MCF 10A (cell line): ENCODE measurements around the gene SHISA9. TPM values are rescaled to one million over a fixed set of nuclear protein-coding genes. Genes with fewer than 3 reads are reported as not detected.

ENCODE experiments used
- BruUV-seq: library from RNA; stranded (reverse); fragments of 400-500 nt; replicated peaks from 2 replicates; lab custom pipeline; 2021; lab: Mats Ljungman, UMichigan
- CTCF ChIA-PET: fragments of 300-600 bp; sonication (Branson Sonifier 250); formaldehyde crosslinking; extraction: SDS; loops from one replicate; lab custom pipeline; 2021; ENCODE audit warnings: antibody characterized with exemption, inconsistent platforms; lab: Yijun Ruan, JAX
- POLR2A ChIA-PET: fragments of 300-600, 350-650 bp; sonication (Branson Sonifier 250); formaldehyde crosslinking; extraction: SDS; loops from one replicate; lab custom pipeline; 2020; ENCODE audit warnings: antibody characterized with exemption, inconsistent platforms; lab: Yijun Ruan, JAX
- DNase-seq: peaks from one replicate; pipeline ENCODE4 v3.0.0-alpha.2; 2018; ENCODE audit not compliant: unreplicated experiment
- H3K27ac Mint-ChIP-seq: one replicate; pipeline ENCODE4 v1.8.0; 2022; ENCODE audit warnings: mild to moderate bottlenecking, low read depth, mixed read lengths; ENCODE audit not compliant: unreplicated experiment
- H3K27me3 Mint-ChIP-seq: one replicate; pipeline ENCODE4 v1.8.0; 2022; ENCODE audit warnings: mixed read lengths; ENCODE audit not compliant: insufficient read depth, unreplicated experiment
- H3K36me3 Mint-ChIP-seq: one replicate; pipeline ENCODE4 v1.8.0; 2022; ENCODE audit warnings: mild to moderate bottlenecking, moderate library complexity, mixed read lengths; ENCODE audit not compliant: insufficient read depth, unreplicated experiment
- H3K4me1 Mint-ChIP-seq: one replicate; pipeline ENCODE4 v1.8.0; 2022; ENCODE audit warnings: mixed read lengths; ENCODE audit not compliant: insufficient read depth, unreplicated experiment
- H3K4me3 Mint-ChIP-seq: one replicate; pipeline ENCODE4 v1.8.0; 2022; ENCODE audit warnings: mild to moderate bottlenecking, moderate library complexity, mixed read lengths; ENCODE audit not compliant: unreplicated experiment
- H3K9me3 Mint-ChIP-seq: one replicate; pipeline ENCODE4 v1.8.0; 2022; ENCODE audit warnings: mixed read lengths; ENCODE audit not compliant: unreplicated experiment
- CTCF ChIP-seq: fragments of 200-600 bp; IDR thresholded peaks from one replicate; pipeline ENCODE4 v1.8.0; 2022; ENCODE audit warnings: antibody characterized with exemption, mild to moderate bottlenecking; ENCODE audit not compliant: unreplicated experiment
- intact Hi-C: fragments of 100-400 bp; cut with micrococcal nuclease; formaldehyde crosslinking; loops from 2 replicates; pipeline ENCODE4 v1.14.1; 2022
- total RNA-seq: library from RNA; stranded (reverse); gene quantifications from 2 replicates; pipeline ENCODE4 v1.2.3, GENCODE V29; 2022

The SHISA9 gene
- total RNA-seq, 1 experiment from 2014 or later = 8.0 TPM

GRCh38 chr16:13103831-13104530 is 202.6 kb downstream of the SHISA9 start:
- Mint-ChIP-seq H3K4me3 (no peak overlapping the region), H3K27ac (no peak overlapping the region), H3K4me1 (peaks cover 19% of the 10 kb centered on the region), H3K27me3 (no peaks in the 10 kb centered on the region), H3K36me3 (peaks cover 6% of the 10 kb centered on the region), H3K9me3 (peaks cover 7% of the 10 kb centered on the region)
- no peak for TF ChIP-seq CTCF
- ChIA-PET POLR2A (no interaction called here), CTCF (no interaction called here)
- no TSS peak for BruUV-seq
- DNase-seq = no peak
- intact Hi-C loops = no loop called here

- ChIA-PET CTCF (interaction anchor here (1.1 kb wide), 1 partner anchor 207 kb away, joined by 3 read pairs; no protein-coding TSS in a partner anchor), POLR2A (interaction anchor here (0.6 kb wide), 1 partner anchor 301 kb away, joined by 3 read pairs; no protein-coding TSS in a partner anchor)
- H3K4me3 Mint-ChIP-seq = no peak overlapping the region
- no TSS peak for BruUV-seq
- no peak for DNase-seq
- H3K27ac Mint-ChIP-seq = no peak overlapping the region
- H3K36me3 Mint-ChIP-seq = peaks cover 6% of the 10 kb centered on the region
- peaks cover 7% of the 10 kb centered on the region for H3K9me3 Mint-ChIP-seq
- intact Hi-C loops = no loop called here
- TF ChIP-seq CTCF = no peak
- no peaks in the 10 kb centered on the region for H3K27me3 Mint-ChIP-seq
- H3K4me1 Mint-ChIP-seq = peaks cover 15% of the 10 kb centered on the region
Observed at GRCh38 chr16:13104772-13105171, 203.4 kb downstream of the SHISA9 start.

- Mint-ChIP-seq H3K4me3 (no peak overlapping the region), H3K27ac (no peak overlapping the region), H3K9me3 (peaks cover 7% of the 10 kb centered on the region), H3K4me1 (peaks cover 20% of the 10 kb centered on the region), H3K27me3 (no peaks in the 10 kb centered on the region), H3K36me3 (peaks cover 6% of the 10 kb centered on the region)
- DNase-seq = no peak
- ChIA-PET POLR2A (no interaction called here), CTCF (interaction anchor here (0.5 to 1.1 kb wide), 2 partner anchors 10 to 208 kb away, joined by 3 to 4 read pairs; no protein-coding TSS in a partner anchor)
- no TSS peak for BruUV-seq
- intact Hi-C loops = no loop called here
- TF ChIP-seq CTCF = no peak
Observed at GRCh38 chr16:13105427-13105826, 204.0 kb downstream of the SHISA9 start.

GRCh38 chr16:13106464-13106863 is 205.1 kb downstream of the SHISA9 start:
- Mint-ChIP-seq H3K4me1 (peaks cover 29% of the 10 kb centered on the region), H3K27me3 (no peaks in the 10 kb centered on the region), H3K36me3 (peaks cover 6% of the 10 kb centered on the region), H3K9me3 (peaks cover 7% of the 10 kb centered on the region), H3K4me3 (no peak overlapping the region), H3K27ac (no peak overlapping the region)
- CTCF ChIA-PET = interaction anchor here (0.5 kb wide), 1 partner anchor 202 kb away, joined by 3 read pairs; no protein-coding TSS in a partner anchor
- no peak for DNase-seq
- TF ChIP-seq CTCF = no peak
- POLR2A ChIA-PET = no interaction called here
- intact Hi-C loops = no loop called here
- no TSS peak for BruUV-seq
